Endothelial cell (in vitro differentiated cells): ENCODE data around the gene SLC22A14. TPM values are rescaled to one million over a fixed set of nuclear protein-coding genes. Genes with fewer than 3 reads are reported as not detected.

Experiments
- DNase-seq: peaks from one replicate; pipeline ENCODE4 v3.0.0; 2021; ENCODE audit warnings: low spot score
- H3K27ac Mint-ChIP-seq: one replicate; pipeline ENCODE4 v1.8.0; 2021; ENCODE audit warnings: mixed read lengths, inconsistent platforms; ENCODE audit not compliant: unreplicated experiment
- H3K27me3 Mint-ChIP-seq: one replicate; pipeline ENCODE4 v1.8.0; 2021; ENCODE audit warnings: mild to moderate bottlenecking, moderate library complexity, mixed read lengths, inconsistent platforms; ENCODE audit not compliant: unreplicated experiment
- H3K36me3 Mint-ChIP-seq: one replicate; pipeline ENCODE4 v1.8.0; 2021; ENCODE audit warnings: mild to moderate bottlenecking, low read depth, mixed read lengths, inconsistent platforms; ENCODE audit not compliant: unreplicated experiment
- H3K4me1 Mint-ChIP-seq: one replicate; pipeline ENCODE4 v1.8.0; 2021; ENCODE audit warnings: mild to moderate bottlenecking, mixed read lengths, inconsistent platforms; ENCODE audit not compliant: unreplicated experiment
- H3K4me3 Mint-ChIP-seq: one replicate; pipeline ENCODE4 v1.8.0; 2021; ENCODE audit warnings: mild to moderate bottlenecking, mixed read lengths, inconsistent platforms; ENCODE audit not compliant: unreplicated experiment
- H3K9me3 Mint-ChIP-seq: one replicate; pipeline ENCODE4 v1.8.0; 2021; ENCODE audit warnings: mixed read lengths, inconsistent platforms; ENCODE audit not compliant: unreplicated experiment
- total RNA-seq: library from RNA; stranded (reverse); fragmentation: NEBNext Ultra II Directional; extraction: Animal tissue kit (Norgen Biotek cat#: 25700); gene quantifications from one replicate; pipeline ENCODE4 v1.2.1, GENCODE V29; 2021; ENCODE audit not compliant: unreplicated experiment
- TF ChIP-seq, protein P1 (sequence below): fragments of 200-600 bp; sonication (generic); IDR thresholded peaks from one replicate; pipeline ENCODE4 v1.5.0; 2021; ENCODE audit warnings: antibody characterized with exemption; ENCODE audit not compliant: unreplicated experiment

Gene SLC22A14
- total RNA-seq, 1 donor from 2014 or later = 0.36 TPM

DNA sequence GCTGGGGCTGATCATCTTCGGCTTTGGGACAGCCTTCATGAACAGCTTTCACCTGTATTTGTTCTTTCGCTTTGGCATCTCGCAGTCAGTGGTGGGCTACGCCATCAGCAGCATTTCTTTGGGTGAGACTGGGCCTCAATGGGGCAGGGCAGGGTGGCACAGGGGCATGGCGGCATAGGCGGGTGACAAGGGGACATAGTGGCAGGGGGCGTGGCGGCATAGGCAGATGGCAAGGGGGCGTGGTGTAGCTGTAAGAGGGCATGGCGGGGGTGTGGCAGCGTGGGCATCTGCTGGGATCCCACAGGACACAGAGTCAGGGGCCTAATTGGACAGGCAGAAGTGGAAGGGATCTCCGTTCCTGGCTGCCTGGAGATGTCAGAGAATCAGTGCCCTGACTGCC, 25.5 kb downstream of the SLC22A14 start:
- Mint-ChIP-seq H3K9me3 (no peaks in the 10 kb centered on the region), H3K27ac (no peak overlapping the region), H3K4me3 (no peak overlapping the region), H3K36me3 (peaks cover 4% of the 10 kb centered on the region), H3K4me1 (peaks cover 8% of the 10 kb centered on the region), H3K27me3 (peaks cover 7% of the 10 kb centered on the region)
- TF ChIP-seq, protein P1, sequence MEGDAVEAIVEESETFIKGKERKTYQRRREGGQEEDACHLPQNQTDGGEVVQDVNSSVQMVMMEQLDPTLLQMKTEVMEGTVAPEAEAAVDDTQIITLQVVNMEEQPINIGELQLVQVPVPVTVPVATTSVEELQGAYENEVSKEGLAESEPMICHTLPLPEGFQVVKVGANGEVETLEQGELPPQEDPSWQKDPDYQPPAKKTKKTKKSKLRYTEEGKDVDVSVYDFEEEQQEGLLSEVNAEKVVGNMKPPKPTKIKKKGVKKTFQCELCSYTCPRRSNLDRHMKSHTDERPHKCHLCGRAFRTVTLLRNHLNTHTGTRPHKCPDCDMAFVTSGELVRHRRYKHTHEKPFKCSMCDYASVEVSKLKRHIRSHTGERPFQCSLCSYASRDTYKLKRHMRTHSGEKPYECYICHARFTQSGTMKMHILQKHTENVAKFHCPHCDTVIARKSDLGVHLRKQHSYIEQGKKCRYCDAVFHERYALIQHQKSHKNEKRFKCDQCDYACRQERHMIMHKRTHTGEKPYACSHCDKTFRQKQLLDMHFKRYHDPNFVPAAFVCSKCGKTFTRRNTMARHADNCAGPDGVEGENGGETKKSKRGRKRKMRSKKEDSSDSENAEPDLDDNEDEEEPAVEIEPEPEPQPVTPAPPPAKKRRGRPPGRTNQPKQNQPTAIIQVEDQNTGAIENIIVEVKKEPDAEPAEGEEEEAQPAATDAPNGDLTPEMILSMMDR = no peak
- DNase-seq = no peak

DNA sequence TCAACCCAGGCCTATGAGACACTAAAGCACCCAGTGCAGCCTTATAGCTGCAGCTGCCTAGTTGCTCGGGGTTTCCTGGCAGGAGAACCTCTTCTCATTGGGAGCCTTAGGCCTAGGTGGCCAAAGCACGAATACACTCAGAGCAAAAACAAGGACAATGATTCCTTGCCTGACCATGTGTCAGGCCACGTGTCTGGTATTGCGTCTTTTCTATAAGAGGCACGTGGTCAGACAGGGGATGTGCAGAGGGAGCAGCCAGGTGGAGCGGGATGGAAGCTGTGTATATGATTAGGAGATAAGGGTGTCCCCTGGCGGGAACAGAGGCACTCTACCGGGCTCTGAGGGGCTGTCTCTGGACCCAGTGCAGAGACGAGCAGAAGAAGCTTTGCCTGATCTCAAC, 26.4 kb downstream of the SLC22A14 start:
- Mint-ChIP-seq H3K27ac (no peak overlapping the region), H3K9me3 (no peaks in the 10 kb centered on the region), H3K4me3 (no peak overlapping the region), H3K4me1 (peaks cover 11% of the 10 kb centered on the region), H3K36me3 (peaks cover 4% of the 10 kb centered on the region), H3K27me3 (peaks cover 7% of the 10 kb centered on the region)
- TF ChIP-seq, protein P1 = no peak
- DNase-seq = no peak

- Mint-ChIP-seq H3K27ac (no peak overlapping the region), H3K4me1 (peaks cover 26% of the 10 kb centered on the region), H3K4me3 (no peak overlapping the region), H3K9me3 (no peaks in the 10 kb centered on the region), H3K27me3 (peaks cover 7% of the 10 kb centered on the region), H3K36me3 (peaks cover 4% of the 10 kb centered on the region)
- no peak for DNase-seq
- TF ChIP-seq, protein P1 = no peak
Measured at GRCh38 chr3:38311476-38311875, 29.4 kb downstream of the SLC22A14 start.

- no peaks in the 10 kb centered on the region for H3K9me3 Mint-ChIP-seq
- DNase-seq = no peak
- peak overlapping the region; percentile 44 for H3K4me3 Mint-ChIP-seq
- H3K4me1 Mint-ChIP-seq = peaks cover 26% of the 10 kb centered on the region
- peaks cover 7% of the 10 kb centered on the region for H3K27me3 Mint-ChIP-seq
- peaks cover 4% of the 10 kb centered on the region for H3K36me3 Mint-ChIP-seq
- peak overlapping the region; percentile 53 for H3K27ac Mint-ChIP-seq
- TF ChIP-seq, protein P1 = no peak
Measured at GRCh38 chr3:38311941-38312340, 29.8 kb downstream of the SLC22A14 start.

GRCh38 chr3:38312356-38312755, 30.3 kb downstream of the SLC22A14 start:
- peak overlapping the region; percentile 53 for H3K27ac Mint-ChIP-seq
- H3K4me3 Mint-ChIP-seq = peak overlapping the region; percentile 44
- no peaks in the 10 kb centered on the region for H3K9me3 Mint-ChIP-seq
- peaks cover 4% of the 10 kb centered on the region for H3K36me3 Mint-ChIP-seq
- H3K27me3 Mint-ChIP-seq = peaks cover 7% of the 10 kb centered on the region
- TF ChIP-seq, protein P1 = no peak
- H3K4me1 Mint-ChIP-seq = peaks cover 26% of the 10 kb centered on the region
- no peak for DNase-seq
